ENCODE data around the gene PDE4C.

PDE4C gene

GRCh38 chr19:18225702-18226468, at the start of gene PDE4C:
Gene PDE4C, minus strand, starts transcription at chr19:18226438. Its CDS starts 23 bp downstream, at chr19:18226415.
- no peak for DNase-seq (ENCODE audit: low read depth in 2 of 2)

- DNase-seq (ENCODE audit: low read depth in 2 of 2): no peak
Observed at GRCh38 chr19:18274781-18275356, 48.6 kb upstream of the PDE4C start.

GRCh38 chr19:18274219-18274780, 48.1 kb upstream of the PDE4C start, which contains the start of gene IQCN:
Gene IQCN, minus strand, starts transcription at chr19:18274452. Its CDS starts 4,974 bp downstream, at chr19:18269478.
- no peak for DNase-seq (ENCODE audit: low read depth in 2 of 2)

GRCh38 chr19:18273561-18274218, 47.5 kb upstream of the PDE4C start:
- no peak for DNase-seq (ENCODE audit: low read depth in 2 of 2)

GRCh38 chr19:18271433-18271841, 45.2 kb upstream of the PDE4C start:
- no peak for DNase-seq (ENCODE audit: low read depth in 2 of 2)

- DNase-seq (ENCODE audit: low read depth in 2 of 2): no peak
Observed at GRCh38 chr19:18270326-18270725, 44.1 kb upstream of the PDE4C start.

GRCh38 chr19:18269070-18269723, 43.0 kb upstream of the PDE4C start:
- DNase-seq (ENCODE audit: low read depth in 2 of 2): no peak

- no peak for DNase-seq (ENCODE audit: low read depth in 2 of 2)
Observed at GRCh38 chr19:18266771-18267686, 40.8 kb upstream of the PDE4C start.

- DNase-seq (ENCODE audit: low read depth in 2 of 2): no peak
Observed at GRCh38 chr19:18265582-18265981, 39.3 kb upstream of the PDE4C start.

- DNase-seq (ENCODE audit: low read depth in 2 of 2): no peak
Observed at GRCh38 chr19:18264971-18265540, 38.8 kb upstream of the PDE4C start.

- DNase-seq (ENCODE audit: low read depth in 2 of 2): no peak
Observed at GRCh38 chr19:18264137-18264854, 38.1 kb upstream of the PDE4C start.

- no peak for DNase-seq (ENCODE audit: low read depth in 2 of 2)
Observed at GRCh38 chr19:18263324-18264136, 37.3 kb upstream of the PDE4C start.

- DNase-seq (ENCODE audit: low read depth in 2 of 2): no peak
Observed at GRCh38 chr19:18262917-18263316, 36.7 kb upstream of the PDE4C start.

- no peak for DNase-seq (ENCODE audit: low read depth in 2 of 2)
Observed at GRCh38 chr19:18262144-18262543, 35.9 kb upstream of the PDE4C start.

- no peak for DNase-seq (ENCODE audit: low read depth in 2 of 2)
Observed at GRCh38 chr19:18261474-18261873, 35.2 kb upstream of the PDE4C start.

- no peak for DNase-seq (ENCODE audit: low read depth in 2 of 2)
Observed at GRCh38 chr19:18259893-18260292, 33.7 kb upstream of the PDE4C start.

- no peak for DNase-seq (ENCODE audit: low read depth in 2 of 2)
Observed at GRCh38 chr19:18257503-18258470, 31.5 kb upstream of the PDE4C start.
